GM12878 (cell line): Measurements from ENCODE around the gene AMOTL1. TPM values are rescaled to one million over a fixed set of nuclear protein-coding genes. Genes with fewer than 3 reads are reported as not detected.

ENCODE experiments used
- ATAC-seq: fragments of 200-7000 bp; cut with Tn5 transposase; 3 replicates; pipeline ENCODE4 v1.9.1; 2020; ENCODE audit warnings: mild to moderate bottlenecking, moderate library complexity
- BruUV-seq: library from RNA; stranded (reverse); fragments of 400-500 nt; replicated peaks from 2 replicates; lab custom pipeline; 2021; lab: Mats Ljungman, UMichigan
- CTCF ChIA-PET: fragments of 300-600 bp; sonication (Branson Sonifier 250); formaldehyde crosslinking; extraction: SDS; loops from one replicate; lab custom pipeline; 2021; ENCODE audit warnings: inconsistent platforms; lab: Yijun Ruan, JAX
- POLR2A ChIA-PET: fragments of 350-600 bp; formaldehyde crosslinking; extraction: SDS; loops from one replicate; lab custom pipeline; 2021; ENCODE audit warnings: inconsistent platforms; lab: Charles Lee
- RAD21 ChIA-PET: fragments of 300-600 bp; sonication (Branson Sonifier 250); formaldehyde crosslinking; loops from one replicate; lab custom pipeline; 2023; ENCODE audit warnings: antibody characterized with exemption; ENCODE audit not compliant: unreplicated experiment; lab: Charles Lee
- SMC1A ChIA-PET: fragments of 300-600 bp; sonication (Branson Sonifier 250); formaldehyde crosslinking; loops from one replicate; lab custom pipeline; 2023; ENCODE audit not compliant: unreplicated experiment, uncharacterized antibody; lab: Charles Lee
- DNase-seq: peaks from one replicate; pipeline ENCODE4 v3.0.0-alpha.2; 2011; ENCODE audit warnings: low read depth, low spot score
- FAIRE-seq: peaks from 3 replicates; lab custom pipeline; 2011; peaks lifted over from hg19 to GRCh38; lab: Jason Lieb, UNC
- H2AFZ ChIP-seq: 2 replicates; pipeline ENCODE4 v1.6.0; 2011; ENCODE audit warnings: low read depth, low read length, control low read depth; ENCODE audit not compliant: control insufficient read depth
- H3K27ac ChIP-seq: 2 replicates; pipeline ENCODE4 v1.5.1; 2011; ENCODE audit warnings: control low read depth; ENCODE audit not compliant: control insufficient read depth, insufficient read depth
- H3K27me3 ChIP-seq, 2 experiments: replicated peaks in 1 of 2; 2 replicates each; pipeline versions ENCODE4 v1.6.0 to v1.6.1; 2011; ENCODE audit warnings: low read length in 1 of 2; ENCODE audit not compliant: control insufficient read depth in 2 of 2, insufficient read depth in 2 of 2
- H3K36me3 ChIP-seq, 2 experiments: 2 replicates each; pipeline ENCODE4 v1.5.1; 2011; ENCODE audit warnings: low read length in 1 of 2; ENCODE audit not compliant: control insufficient read depth in 2 of 2, insufficient read depth in 2 of 2
- H3K4me1 ChIP-seq: 2 replicates; pipeline ENCODE4 v1.6.1; 2011; ENCODE audit warnings: mild to moderate bottlenecking, low read length, moderate library complexity, mixed read lengths; ENCODE audit not compliant: control insufficient read depth, insufficient read depth
- H3K4me2 ChIP-seq: 2 replicates; pipeline ENCODE4 v1.6.0; 2011; ENCODE audit warnings: control low read depth; ENCODE audit not compliant: control insufficient read depth, insufficient read depth
- H3K4me3 ChIP-seq: fragments of 200-600 bp; sonication (generic); 2 replicates; pipeline ENCODE4 v1.5.1; 2016
- H3K79me2 ChIP-seq: 2 replicates; pipeline ENCODE4 v1.6.0; 2011; ENCODE audit warnings: low read length; ENCODE audit not compliant: control insufficient read depth, insufficient read depth
- H3K9ac ChIP-seq: 2 replicates; pipeline ENCODE4 v1.8.0; 2011; ENCODE audit warnings: low read length, control low read depth, mixed read lengths; ENCODE audit not compliant: control insufficient read depth, insufficient read depth
- H3K9me3 ChIP-seq: replicated peaks from 3 replicates; pipeline ENCODE4 v1.5.1; 2011; ENCODE audit warnings: mild to moderate bottlenecking, low read length; ENCODE audit not compliant: control insufficient read depth, insufficient read depth
- H4K20me1 ChIP-seq: 2 replicates; pipeline ENCODE4 v1.6.0; 2011; ENCODE audit not compliant: control insufficient read depth, insufficient read depth
- CBX5 ChIP-seq: sonication (generic); IDR thresholded peaks from 2 replicates; pipeline ENCODE4 v1.6.1; 2016; ENCODE audit warnings: low read depth, moderate library complexity, mild to moderate bottlenecking, inconsistent platforms
- POLR2AphosphoS2 ChIP-seq: IDR thresholded peaks from 2 replicates; pipeline ENCODE4 v1.6.1; 2011; ENCODE audit warnings: low read depth, mild to moderate bottlenecking, low read length, improper control_type of control experiment, moderate library complexity
- RBBP5 ChIP-seq: fragments of 200-600 bp; sonication (generic); conservative IDR thresholded peaks from 2 replicates; pipeline ENCODE4 v1.6.1; 2016
- RUNX3 ChIP-seq: IDR thresholded peaks from 2 replicates; pipeline ENCODE4 v1.6.1; 2012; ENCODE audit warnings: low read length, inconsistent platforms
- SIX5 ChIP-seq: IDR thresholded peaks from 2 replicates; pipeline ENCODE4 v1.6.1; 2011; ENCODE audit warnings: mild to moderate bottlenecking, low read depth, low read length, moderate library complexity; ENCODE audit not compliant: severe bottlenecking
- SUPT20H ChIP-seq: IDR thresholded peaks from 2 replicates; pipeline ENCODE4 v1.6.1; 2011; ENCODE audit warnings: low read depth, mild to moderate bottlenecking, low read length, moderate library complexity, borderline replicate concordance; ENCODE audit not compliant: control insufficient read depth
- TARDBP ChIP-seq: IDR thresholded peaks from 2 replicates; pipeline ENCODE4 v1.6.1; 2016; ENCODE audit warnings: borderline replicate concordance
- ZNF274 ChIP-seq: IDR thresholded peaks from one replicate; pipeline ENCODE4 v1.8.0; 2011; ENCODE audit not compliant: insufficient read length, insufficient read depth
- WGBS: methylation state at CpG from one replicate; pipeline ENCODE4 v1.1.6; 2016; ENCODE audit warnings: low lambda C conversion rate; ENCODE audit not compliant: insufficient replicate concordance, insufficient coverage; ENCODE audit errors: missing lambda C conversion rate; 5-methylcytosine and 5-hydroxymethylcytosine counted together
- in situ Hi-C: fragments of 300-500 bp; cut with MboI; formaldehyde crosslinking; loops from 9 replicates; pipeline ENCODE4 v1.14.3; 2018; ENCODE audit warnings: mixed read lengths
- intact Hi-C: fragments of 100-400 bp; cut with micrococcal nuclease; formaldehyde crosslinking; loops from one replicate; pipeline ENCODE4 v1.14.2; 2022; ENCODE audit not compliant: unreplicated experiment
- polyA plus RNA-seq, 11 experiments: library from polyadenylated mRNA; depleted of rRNA in 4 of 11; unstranded in 6 of 11; stranded (reverse) in 5 of 11; fragments of >200 nt; fragmentation: Nextera tagmentation in 4 of 11; fragmentation: Illumina TruSeq in 1 of 11; extraction: Ambion mirVana in 4 of 11; extraction: Trizol in 1 of 11; gene quantifications; 1 replicate in 1 of 11; 2 replicates in 10 of 11; pipeline versions ENCODE4 v1.2.1 to v1.2.3, GENCODE V29; 2011 to 2016; ENCODE audit warnings: inconsistent platforms in 2 of 11, missing spikeins in 2 of 11, low read depth in 1 of 11
- total RNA-seq, 4 experiments: library from RNA; depleted of rRNA in 3 of 4; stranded (reverse); fragments of >200 nt in 3 of 4; fragmentation: Illumina TruSeq in 1 of 4; extraction: Trizol in 1 of 4; gene quantifications; 2 replicates each; pipeline versions ENCODE4 v1.2.1 to v1.2.3, GENCODE V29; 2013 to 2021
- TF ChIP-seq, protein P1 (sequence below): IDR thresholded peaks from 2 replicates; pipeline ENCODE4 v1.6.1; 2012; ENCODE audit warnings: low read depth, low read length, improper control_type of control experiment

AMOTL1 gene
- total and polyA plus RNA-seq, 10 of the 15 experiments (the other 5 are each of a cell fraction or from before 2014, with no cell fraction given) = under 0.01 to 0.41 (median 0.01) TPM; not detected in 7

GRCh38 chr11:94775567-94776327 is 7.6 kb downstream of the AMOTL1 start:
- intact Hi-C loops = no loop called here
- no peak for FAIRE-seq

More at GRCh38 chr11:94775567-94776327, 7.6 kb downstream of the AMOTL1 start:
- Histone ChIP-seq H3K79me2 (no peaks in the 10 kb centered on the region), H3K4me2 (no peak overlapping the region), H3K9ac (no peak overlapping the region), H3K27ac (no peak overlapping the region), H3K4me3 (no peak overlapping the region), H3K36me3 (no peaks in the 10 kb centered on the region), H4K20me1 (no peaks in the 10 kb centered on the region; the same call in 1 of the 2 replicates), H3K9me3 (no peaks in the 10 kb centered on the region), H3K4me1 (no peaks in the 10 kb centered on the region), H3K27me3 (no peaks in the 10 kb centered on the region; a peak in 2 of 4 replicates), H2AFZ (no peak overlapping the region)
- BruUV-seq = no TSS peak
- WGBS = 32% methylated on average over 5 of the region's 5 CpGs
- no peak for DNase-seq
- no peak for ATAC-seq
- ChIA-PET CTCF (no interaction called here), POLR2A (no interaction called here), SMC1A (no interaction called here), RAD21 (no interaction called here)
- TF ChIP-seq POLR2AphosphoS2 = no peak
- TF ChIP-seq CBX5 = no peak
- TF ChIP-seq ZNF274 = no peak
- no peak for TF ChIP-seq SIX5
- TF ChIP-seq RUNX3 = no peak
- TF ChIP-seq TARDBP = no peak
- TF ChIP-seq SUPT20H = no peak
- TF ChIP-seq, protein P1, sequence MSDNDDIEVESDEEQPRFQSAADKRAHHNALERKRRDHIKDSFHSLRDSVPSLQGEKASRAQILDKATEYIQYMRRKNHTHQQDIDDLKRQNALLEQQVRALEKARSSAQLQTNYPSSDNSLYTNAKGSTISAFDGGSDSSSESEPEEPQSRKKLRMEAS = no peak
- TF ChIP-seq RBBP5 = no peak
- in situ Hi-C loops = no loop called here
